ENCODE data around the gene THAP3.

Gene THAP3

GRCh38 chr1:6592865-6593593, 31.6 kb upstream of the THAP3 start:
- TF ChIP-seq, protein P1, sequence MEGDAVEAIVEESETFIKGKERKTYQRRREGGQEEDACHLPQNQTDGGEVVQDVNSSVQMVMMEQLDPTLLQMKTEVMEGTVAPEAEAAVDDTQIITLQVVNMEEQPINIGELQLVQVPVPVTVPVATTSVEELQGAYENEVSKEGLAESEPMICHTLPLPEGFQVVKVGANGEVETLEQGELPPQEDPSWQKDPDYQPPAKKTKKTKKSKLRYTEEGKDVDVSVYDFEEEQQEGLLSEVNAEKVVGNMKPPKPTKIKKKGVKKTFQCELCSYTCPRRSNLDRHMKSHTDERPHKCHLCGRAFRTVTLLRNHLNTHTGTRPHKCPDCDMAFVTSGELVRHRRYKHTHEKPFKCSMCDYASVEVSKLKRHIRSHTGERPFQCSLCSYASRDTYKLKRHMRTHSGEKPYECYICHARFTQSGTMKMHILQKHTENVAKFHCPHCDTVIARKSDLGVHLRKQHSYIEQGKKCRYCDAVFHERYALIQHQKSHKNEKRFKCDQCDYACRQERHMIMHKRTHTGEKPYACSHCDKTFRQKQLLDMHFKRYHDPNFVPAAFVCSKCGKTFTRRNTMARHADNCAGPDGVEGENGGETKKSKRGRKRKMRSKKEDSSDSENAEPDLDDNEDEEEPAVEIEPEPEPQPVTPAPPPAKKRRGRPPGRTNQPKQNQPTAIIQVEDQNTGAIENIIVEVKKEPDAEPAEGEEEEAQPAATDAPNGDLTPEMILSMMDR (IDR thresholded peaks at IDR 0.05; ENCODE audit: extremely low read depth, missing control alignments): no peak
- no peak for DNase-seq (ENCODE audit: low spot score)

GRCh38 chr1:6593810-6594209, 30.9 kb upstream of the THAP3 start:
- DNase-seq (ENCODE audit: low spot score): no peak
- TF ChIP-seq, protein P1 (IDR thresholded peaks at IDR 0.05; ENCODE audit: extremely low read depth, missing control alignments): no peak

DNA sequence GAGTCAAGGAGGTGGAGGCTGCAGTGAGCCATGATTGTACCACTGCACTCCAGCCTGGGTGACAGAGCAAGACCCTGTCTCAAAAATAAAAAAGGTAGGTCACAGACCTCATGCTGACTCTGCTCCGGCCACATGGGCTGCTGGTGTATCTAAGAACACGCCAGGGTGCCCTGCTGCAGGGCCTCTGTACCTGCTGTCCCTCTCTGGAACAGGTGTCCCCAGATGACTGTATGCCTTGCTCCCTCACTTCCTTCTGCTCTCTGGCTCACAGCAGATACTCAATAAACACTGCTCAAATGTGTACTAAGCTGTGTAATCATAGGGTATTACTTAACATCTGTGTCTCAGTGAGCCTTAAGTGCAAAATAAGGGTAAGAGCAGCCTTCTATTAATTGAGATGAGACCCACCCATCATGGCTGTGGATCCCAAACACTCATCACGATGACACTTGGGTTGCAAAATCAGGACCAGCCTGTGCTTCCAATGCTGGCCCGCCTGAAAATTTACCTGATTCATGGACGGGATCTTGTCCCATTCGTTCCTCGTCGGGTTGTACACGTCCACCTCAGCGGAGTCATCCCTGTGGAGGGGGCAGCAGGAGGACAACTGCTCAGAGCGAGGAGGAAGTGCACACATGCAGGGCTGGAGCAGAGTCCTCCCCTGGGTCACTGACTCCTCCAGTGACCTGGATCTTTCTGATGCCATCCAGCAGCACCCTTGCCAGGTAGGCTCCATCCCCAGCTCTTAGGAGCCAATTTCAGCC, 29.5 kb upstream of the THAP3 start:
- TF ChIP-seq, protein P1 (IDR thresholded peaks at IDR 0.05; ENCODE audit: extremely low read depth, missing control alignments): no peak
- no peak for DNase-seq (ENCODE audit: low spot score)

DNA sequence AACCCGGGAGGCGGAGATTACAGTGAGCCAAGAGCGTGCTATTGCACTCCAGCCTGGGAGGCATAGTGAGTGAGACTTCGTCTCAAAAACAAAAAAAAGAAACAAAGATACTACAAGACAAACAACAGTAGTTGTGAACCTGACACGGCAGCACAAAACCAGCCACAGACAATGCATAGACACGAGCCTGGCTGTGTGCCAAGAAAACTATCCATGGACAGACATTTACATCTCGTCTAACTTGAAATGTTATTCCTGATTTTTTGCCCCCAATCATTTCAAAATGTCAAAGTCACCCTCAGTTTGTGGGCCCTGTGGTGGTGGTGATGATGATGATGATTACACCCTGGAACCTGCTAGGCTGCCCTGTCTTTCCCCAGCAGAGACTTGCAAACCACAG, 28.3 kb upstream of the THAP3 start:
- TF ChIP-seq, protein P1 (IDR thresholded peaks at IDR 0.05; ENCODE audit: extremely low read depth, missing control alignments): no peak
- DNase-seq (ENCODE audit: low spot score): no peak

- DNase-seq (ENCODE audit: low spot score): no peak
- TF ChIP-seq, protein P1 (IDR thresholded peaks at IDR 0.05; ENCODE audit: extremely low read depth, missing control alignments): no peak
Measured at GRCh38 chr1:6596886-6597776, 27.5 kb upstream of the THAP3 start.

GRCh38 chr1:6597777-6598131, 26.9 kb upstream of the THAP3 start:
- TF ChIP-seq, protein P1 (IDR thresholded peaks at IDR 0.05; ENCODE audit: extremely low read depth, missing control alignments): no peak
- DNase-seq (ENCODE audit: low spot score): no peak
